ENCODE measurements around the gene WDFY4. TPM values are rescaled to one million over a fixed set of nuclear protein-coding genes. Genes with fewer than 3 reads are reported as not detected.

WDFY4 gene
- total RNA-seq, 4 donors from 2014 or later, result 1.6 to 5.1 (median 3.0) TPM

DNA sequence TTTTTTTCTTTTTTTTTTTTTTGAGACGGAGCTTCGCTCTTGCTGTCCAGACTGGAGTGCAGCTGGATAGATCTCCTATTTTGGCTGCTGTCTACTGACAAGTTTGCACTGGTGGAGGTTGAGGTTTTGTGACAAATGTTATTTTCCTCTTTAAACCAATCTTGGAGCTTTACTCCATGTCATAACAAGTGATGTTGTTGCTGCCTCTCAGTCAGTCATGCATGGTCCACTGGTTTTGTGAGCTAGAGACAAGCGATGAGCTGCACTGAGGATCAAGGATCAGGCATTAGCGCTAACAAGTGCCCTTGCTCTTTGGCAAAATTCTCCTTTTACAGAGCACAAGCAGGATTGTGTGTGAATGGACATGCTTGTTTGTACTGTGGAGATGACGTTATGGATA is 805 bp upstream of the WDFY4 start:
- no peak for ATAC-seq
- WGBS, 2 donors (ENCODE audit: low coverage in 1 of 2), result 82% methylated on average over 3 of the region's 5 CpGs; no CpG with 5 or more reads in 1 of the 2 donors
- H3K36me3 ChIP-seq, result no peaks in the 10 kb centered on the region
- H3K27me3 ChIP-seq, result no peaks in the 10 kb centered on the region
- no peak overlapping the region for H3K27ac ChIP-seq
- TF ChIP-seq POLR2AphosphoS5 (IDR thresholded peaks at IDR 0.05), result no peak
- TF ChIP-seq, protein P1, sequence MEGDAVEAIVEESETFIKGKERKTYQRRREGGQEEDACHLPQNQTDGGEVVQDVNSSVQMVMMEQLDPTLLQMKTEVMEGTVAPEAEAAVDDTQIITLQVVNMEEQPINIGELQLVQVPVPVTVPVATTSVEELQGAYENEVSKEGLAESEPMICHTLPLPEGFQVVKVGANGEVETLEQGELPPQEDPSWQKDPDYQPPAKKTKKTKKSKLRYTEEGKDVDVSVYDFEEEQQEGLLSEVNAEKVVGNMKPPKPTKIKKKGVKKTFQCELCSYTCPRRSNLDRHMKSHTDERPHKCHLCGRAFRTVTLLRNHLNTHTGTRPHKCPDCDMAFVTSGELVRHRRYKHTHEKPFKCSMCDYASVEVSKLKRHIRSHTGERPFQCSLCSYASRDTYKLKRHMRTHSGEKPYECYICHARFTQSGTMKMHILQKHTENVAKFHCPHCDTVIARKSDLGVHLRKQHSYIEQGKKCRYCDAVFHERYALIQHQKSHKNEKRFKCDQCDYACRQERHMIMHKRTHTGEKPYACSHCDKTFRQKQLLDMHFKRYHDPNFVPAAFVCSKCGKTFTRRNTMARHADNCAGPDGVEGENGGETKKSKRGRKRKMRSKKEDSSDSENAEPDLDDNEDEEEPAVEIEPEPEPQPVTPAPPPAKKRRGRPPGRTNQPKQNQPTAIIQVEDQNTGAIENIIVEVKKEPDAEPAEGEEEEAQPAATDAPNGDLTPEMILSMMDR (IDR thresholded peaks at IDR 0.05), result no peak
- no peak for TF ChIP-seq POLR2A (IDR thresholded peaks at IDR 0.05)
- TF ChIP-seq EP300 (IDR thresholded peaks at IDR 0.05), result no peak
- H3K4me3 ChIP-seq, result no peak overlapping the region
- H3K4me1 ChIP-seq, result no peaks in the 10 kb centered on the region
- peaks cover 0 to 8% (median 0%) of the 10 kb centered on the region in 3 donors for H3K9me3 ChIP-seq

DNA sequence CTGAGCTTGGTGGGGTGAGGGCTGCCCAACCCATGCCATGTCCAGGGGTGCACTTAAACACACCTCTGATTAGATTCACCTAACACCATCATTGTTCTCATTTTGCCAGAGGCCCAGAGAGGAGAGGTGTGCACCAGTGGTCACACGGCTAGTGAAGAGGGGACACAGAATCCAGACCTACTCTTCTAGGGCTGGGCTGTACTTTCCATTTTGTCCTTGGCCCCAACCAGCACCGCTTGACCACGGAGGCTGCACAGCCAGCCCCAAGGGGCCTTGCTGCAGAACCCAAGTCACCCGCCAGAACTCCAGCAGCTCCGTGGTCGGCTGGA is 246 bp upstream of the WDFY4 start:
- Histone ChIP-seq H3K27ac (peak overlapping the region in 1 of 4 donors; percentile 54), H3K4me1 (no peaks in the 10 kb centered on the region), H3K9me3 (peaks cover 0 to 8% (median 0%) of the 10 kb centered on the region in 3 donors), H3K27me3 (no peaks in the 10 kb centered on the region), H3K36me3 (no peaks in the 10 kb centered on the region), H3K4me3 (no peak overlapping the region)
- 70% methylated on average over 2 of the region's 6 CpGs; no CpG with 5 or more reads in 1 of the 2 donors for WGBS, 2 donors (ENCODE audit: low coverage in 1 of 2)
- no peak for TF ChIP-seq EP300 (IDR thresholded peaks at IDR 0.05)
- TF ChIP-seq POLR2AphosphoS5 (IDR thresholded peaks at IDR 0.05), result no peak
- no peak for TF ChIP-seq POLR2A (IDR thresholded peaks at IDR 0.05)
- TF ChIP-seq, protein P1 (IDR thresholded peaks at IDR 0.05), result no peak
- peak; percentile 22 for ATAC-seq

DNA sequence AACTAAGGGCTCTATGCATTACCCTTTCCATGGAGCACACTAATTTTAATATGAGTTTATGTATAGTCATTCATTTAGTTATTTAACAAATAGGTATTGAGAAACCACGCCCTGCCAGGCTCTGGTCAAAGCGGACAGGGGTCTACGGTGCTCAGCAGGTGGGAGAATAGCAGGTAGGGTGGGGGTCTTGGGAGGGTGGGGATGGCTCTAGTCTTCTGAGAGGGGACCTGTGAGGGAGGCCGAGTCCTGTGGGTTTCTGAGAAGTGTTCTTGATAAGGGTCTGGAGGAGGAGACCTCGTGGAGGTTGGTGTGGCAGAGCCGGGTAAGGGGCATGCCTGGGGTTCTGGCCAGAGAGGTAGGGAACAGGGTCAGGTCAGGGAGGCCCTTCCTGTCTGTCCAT is 1.1 kb downstream of the WDFY4 start:
- WGBS, 2 donors (ENCODE audit: low coverage in 1 of 2), result 71 to 100% methylated on average over 1 to 2 of the region's 6 CpGs
- H3K36me3 ChIP-seq, result no peaks in the 10 kb centered on the region
- peaks cover 0 to 8% (median 0%) of the 10 kb centered on the region in 3 donors for H3K9me3 ChIP-seq
- TF ChIP-seq POLR2AphosphoS5 (IDR thresholded peaks at IDR 0.05) (no peak), POLR2A (IDR thresholded peaks at IDR 0.05) (no peak), EP300 (IDR thresholded peaks at IDR 0.05) (no peak)
- TF ChIP-seq, protein P1 (IDR thresholded peaks at IDR 0.05), result no peak
- no peaks in the 10 kb centered on the region for H3K27me3 ChIP-seq
- no peaks in the 10 kb centered on the region for H3K4me1 ChIP-seq
- H3K27ac ChIP-seq, result no peak overlapping the region
- no peak for ATAC-seq
- H3K4me3 ChIP-seq, result no peak overlapping the region

DNA sequence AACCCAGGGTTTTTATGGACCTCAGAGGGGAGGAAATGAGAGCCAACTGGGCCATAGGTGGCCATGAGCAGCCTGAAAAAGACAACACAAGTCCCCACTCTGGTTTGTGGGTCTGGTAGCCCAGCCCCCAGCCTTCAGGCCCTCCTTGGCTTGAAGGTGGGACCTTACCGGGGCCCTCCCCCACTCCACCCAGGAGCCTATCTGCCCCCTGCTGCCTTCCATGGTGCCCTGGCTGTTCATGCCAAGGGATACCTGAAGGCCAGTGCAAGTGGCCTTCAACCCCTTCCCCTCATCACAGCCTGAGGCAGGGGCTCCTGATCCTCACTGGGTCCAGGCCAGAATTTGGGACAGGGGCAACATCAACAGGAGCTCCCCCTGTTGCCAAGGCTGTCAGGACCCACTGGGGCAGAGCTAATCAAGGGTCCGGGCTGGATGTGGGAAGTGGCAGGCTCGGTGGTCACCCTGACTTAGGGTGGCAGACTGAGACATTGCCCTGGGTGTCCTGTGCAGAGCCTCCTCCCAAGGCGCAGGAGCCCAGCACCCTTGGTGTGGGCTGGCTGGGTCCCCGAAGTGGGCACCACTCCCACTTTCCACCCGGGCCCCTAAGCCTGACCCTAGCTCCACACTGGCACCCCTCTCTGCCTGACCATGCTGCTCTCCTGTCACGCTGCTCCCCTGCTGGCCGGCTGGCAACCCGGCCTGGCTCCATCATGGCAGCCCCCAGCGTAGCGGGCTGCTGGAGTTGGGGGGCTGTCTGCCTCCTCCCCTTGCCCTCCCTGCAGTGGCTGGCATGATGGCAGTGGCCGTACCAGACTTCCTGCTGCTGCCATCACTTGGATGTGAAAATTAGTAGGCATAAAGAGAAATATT is 6.4 kb downstream of the WDFY4 start:
- WGBS, 2 donors (ENCODE audit: low coverage in 1 of 2), result 43% methylated on average over 1 of the region's 12 CpGs; no CpG with 5 or more reads in 1 of the 2 donors
- no peaks in the 10 kb centered on the region for H3K27me3 ChIP-seq
- no peak for ATAC-seq

More for the DNA sequence above, 6.4 kb downstream of the WDFY4 start:
- no peaks in the 10 kb centered on the region for H3K4me1 ChIP-seq
- no peak overlapping the region for H3K4me3 ChIP-seq
- TF ChIP-seq POLR2A (IDR thresholded peaks at IDR 0.05) (no peak), POLR2AphosphoS5 (IDR thresholded peaks at IDR 0.05) (no peak), EP300 (IDR thresholded peaks at IDR 0.05) (no peak)
- TF ChIP-seq, protein P1 (IDR thresholded peaks at IDR 0.05), result no peak
- no peaks in the 10 kb centered on the region for H3K36me3 ChIP-seq
- H3K27ac ChIP-seq, result no peak overlapping the region
- H3K9me3 ChIP-seq, result no peaks in the 10 kb centered on the region

Measured in gastroesophageal sphincter (tissue), 4 donors.